Naive thymus-derived CD4-positive, alpha-beta T cell (primary cell): ENCODE data around the gene CGB7. TPM values are rescaled to one million over a fixed set of nuclear protein-coding genes. Genes with fewer than 3 reads are reported as not detected.
A peak's percentile ranks its signal among the peaks of the same experiment; 100 is the strongest.
"Not testable (repeated sequence)": the region's sequence is repeated elsewhere in the genome, so short reads cannot be mapped to it uniquely, and the experiment has no call there.

Experiments
- ATAC-seq: fragments of 150-1000 bp; cut with Tn5 transposase; 2 replicates; pipeline ENCODE4 v1.10.0; 2021; ENCODE audit warnings: mild to moderate bottlenecking, moderate library complexity
- CTCF ChIA-PET: fragments of 350-600 bp; sonication (Branson Sonifier 250); formaldehyde crosslinking; loops from one replicate; lab custom pipeline; 2021; ENCODE audit warnings: antibody characterized with exemption; lab: Charles Lee
- POLR2A ChIA-PET: fragments of 350-600 bp; sonication (Branson Sonifier 250); formaldehyde crosslinking; loops from one replicate; lab custom pipeline; 2021; ENCODE audit warnings: antibody characterized with exemption, inconsistent platforms; lab: Charles Lee
- DNase-seq, 9 donors: peaks; one replicate each; pipeline versions ENCODE4 v3.0.0 to v3.0.0-alpha.2; 2020 to 2022; ENCODE audit warnings: mixed read lengths in 1 of 9
- H3K27ac ChIP-seq: one replicate; pipeline ENCODE4 v1.7.0; 2013; ENCODE audit warnings: mild to moderate bottlenecking, low read depth, low read length, moderate library complexity
- H3K27me3 ChIP-seq, 2 donors: one replicate each; pipeline ENCODE4 v1.7.0; 2013; ENCODE audit warnings: low read length in 2 of 2, mild to moderate bottlenecking in 2 of 2, moderate library complexity in 2 of 2; ENCODE audit not compliant: control insufficient read depth in 2 of 2, insufficient read depth in 2 of 2
- H3K36me3 ChIP-seq, 3 experiments: 1 replicate in 2 of 3; 2 replicates in 1 of 3; pipeline ENCODE4 v1.7.0; 2013; ENCODE audit warnings: low read length in 3 of 3, mild to moderate bottlenecking in 3 of 3, moderate library complexity in 1 of 3; ENCODE audit not compliant: insufficient read depth in 3 of 3, control insufficient read depth in 2 of 3
- H3K4me1 ChIP-seq, 2 donors: one replicate each; pipeline ENCODE4 v1.7.0; 2013; ENCODE audit warnings: low read length in 2 of 2, mild to moderate bottlenecking in 2 of 2, moderate library complexity in 1 of 2; ENCODE audit not compliant: control insufficient read depth in 2 of 2, insufficient read depth in 2 of 2
- H3K4me3 ChIP-seq: 2 replicates; pipeline ENCODE4 v1.7.0; 2013; ENCODE audit warnings: mild to moderate bottlenecking, low read length
- H3K9me3 ChIP-seq, 3 experiments: 1 replicate in 2 of 3; 2 replicates in 1 of 3; pipeline ENCODE4 v1.7.0; 2013; ENCODE audit warnings: low read length in 3 of 3; ENCODE audit not compliant: control insufficient read depth in 2 of 3
- H3K27ac Mint-ChIP-seq, 9 donors: one replicate each; pipeline ENCODE4 v1.8.0; 2020 to 2022; ENCODE audit warnings: mixed read lengths in 9 of 9, mild to moderate bottlenecking in 8 of 9, moderate library complexity in 5 of 9, inconsistent platforms in 2 of 9
- H3K27me3 Mint-ChIP-seq, 5 donors: one replicate each; pipeline ENCODE4 v1.8.0; 2021 to 2022; ENCODE audit warnings: mixed read lengths in 5 of 5, mild to moderate bottlenecking in 1 of 5
- H3K36me3 Mint-ChIP-seq, 5 donors: one replicate each; pipeline ENCODE4 v1.8.0; 2020 to 2022; ENCODE audit warnings: mixed read lengths in 5 of 5, mild to moderate bottlenecking in 3 of 5, inconsistent platforms in 1 of 5
- H3K4me1 Mint-ChIP-seq, 7 donors: one replicate each; pipeline ENCODE4 v1.8.0; 2020 to 2022; ENCODE audit warnings: mixed read lengths in 7 of 7, mild to moderate bottlenecking in 3 of 7, inconsistent platforms in 1 of 7
- H3K4me3 Mint-ChIP-seq, 10 donors: one replicate each; pipeline ENCODE4 v1.8.0; 2020 to 2022; ENCODE audit warnings: mild to moderate bottlenecking in 10 of 10, mixed read lengths in 10 of 10, moderate library complexity in 6 of 10, inconsistent platforms in 2 of 10
- H3K9me3 Mint-ChIP-seq, 11 donors: one replicate each; pipeline ENCODE4 v1.8.0; 2020 to 2022; ENCODE audit warnings: mixed read lengths in 11 of 11, mild to moderate bottlenecking in 4 of 11, inconsistent platforms in 1 of 11, moderate library complexity in 1 of 11
- intact Hi-C, 2 donors: fragments of 100-400 bp; cut with micrococcal nuclease; formaldehyde crosslinking; loops; one replicate each; pipeline ENCODE4 v1.15.1; 2023
- polyA plus RNA-seq, 2 donors: library from polyadenylated mRNA; unstranded; fragments of 300-500 nt; fragmentation: Illumina TruSeq; gene quantifications; one replicate each; pipeline ENCODE4 v1.2.3, GENCODE V29; 2021
- total RNA-seq, 6 experiments: library from RNA in 5 of 6; stranded (reverse) in 5 of 6; gene quantifications; 1 replicate in 5 of 6; 2 replicates in 1 of 6; pipeline ENCODE4 v1.2.3 and lab custom pipeline; 2021 to 2026

CGB7 gene
- total and polyA plus RNA-seq, 7 experiments from 2014 or later: not detected

GRCh38 chr19:49061000-49061399 lies 3.5 kb upstream of the CGB7 start:
- Histone ChIP-seq H3K4me1 (peaks cover 11 to 14% of the 10 kb centered on the region in 2 donors), H3K4me3 (no peak overlapping the region), H3K27me3 (peaks cover 0 to 10% of the 10 kb centered on the region in 2 donors), H3K27ac (no peak overlapping the region), H3K36me3 (no peaks in the 10 kb centered on the region), H3K9me3 (no peaks in the 10 kb centered on the region)
- ChIA-PET CTCF (no interaction called here), POLR2A (no interaction called here)
- Mint-ChIP-seq H3K27ac (no peak overlapping the region), H3K4me1 (peaks cover 16 to 20% (median 17%) of the 10 kb centered on the region in 7 donors), H3K27me3 (peaks cover 31 to 80% (median 38%) of the 10 kb centered on the region in 5 donors), H3K36me3 (no peaks in the 10 kb centered on the region), H3K4me3 (peak overlapping the region in 2 of 10 donors; percentile 10 to 19), H3K9me3 (no peaks in the 10 kb centered on the region)
- intact Hi-C loops: no loop called here
- ATAC-seq: no peak
- no peak for DNase-seq

GRCh38 chr19:49059053-49059452 lies 1.5 kb upstream of the CGB7 start:
- ChIA-PET POLR2A (no interaction called here), CTCF (no interaction called here)
- Histone ChIP-seq H3K36me3 (no peaks in the 10 kb centered on the region), H3K4me3 (no peak overlapping the region), H3K4me1 (peaks cover 11 to 14% of the 10 kb centered on the region in 2 donors), H3K27ac (no peak overlapping the region), H3K9me3 (no peaks in the 10 kb centered on the region), H3K27me3 (peaks cover 0 to 10% of the 10 kb centered on the region in 2 donors)
- no peak overlapping the region for H3K27ac Mint-ChIP-seq
- no peaks in the 10 kb centered on the region for H3K36me3 Mint-ChIP-seq
- intact Hi-C loops: loop anchor here in 1 of 2 donors (10.0 kb wide), 1 partner anchor 64 kb away; the partner anchor contains the start of genes GYS1 and RUVBL2
- peaks cover 23 to 75% (median 30%) of the 10 kb centered on the region in 5 donors for H3K27me3 Mint-ChIP-seq
- H3K4me1 Mint-ChIP-seq: peaks cover 16 to 19% (median 17%) of the 10 kb centered on the region in 7 donors
- DNase-seq: no peak
- ATAC-seq: no peak
- H3K9me3 Mint-ChIP-seq: no peaks in the 10 kb centered on the region
- peak overlapping the region in 5 of 10 donors; percentile 3 to 99 (median 57) for H3K4me3 Mint-ChIP-seq

- H3K4me1 ChIP-seq: peaks cover 11 to 14% of the 10 kb centered on the region in 2 donors
- Mint-ChIP-seq H3K9me3 (peaks cover 0 to 1% (median 0%) of the 10 kb centered on the region in 11 donors), H3K27me3 (peaks cover 22 to 72% (median 30%) of the 10 kb centered on the region in 5 donors), H3K36me3 (no peaks in the 10 kb centered on the region), H3K4me3 (peak overlapping the region in 6 of 10 donors; percentile 35 to 99 (median 84)), H3K27ac (no peak overlapping the region), H3K4me1 (peaks cover 16 to 19% (median 17%) of the 10 kb centered on the region in 7 donors)
- ATAC-seq (no peak), DNase-seq (no peak)
- H3K9me3 ChIP-seq: no peaks in the 10 kb centered on the region
- H3K36me3 ChIP-seq: no peaks in the 10 kb centered on the region
- H3K27me3 ChIP-seq: peaks cover 0 to 10% of the 10 kb centered on the region in 2 donors
- intact Hi-C loops: loop anchor here in 1 of 2 donors (10.0 kb wide), 1 partner anchor 64 kb away; the partner anchor contains the start of genes GYS1 and RUVBL2
- no peak overlapping the region for H3K4me3 ChIP-seq
- POLR2A ChIA-PET: no interaction called here
- CTCF ChIA-PET: no interaction called here
- no peak overlapping the region for H3K27ac ChIP-seq
Measured at GRCh38 chr19:49058562-49058961, 1.0 kb upstream of the CGB7 start.

- DNase-seq: peak in 1 of 9 donors; percentile 19
- not testable (repeated sequence) for H3K27me3 ChIP-seq
Measured at GRCh38 chr19:49056902-49057596, 500 bp downstream of the CGB7 start.

GRCh38 chr19:49056101-49056901 lies 1.2 kb downstream of the CGB7 start:
- no peaks in the 10 kb centered on the region for H3K9me3 ChIP-seq
- H3K4me3 ChIP-seq: peak overlapping the region; percentile 62
- peak; percentile 86 for ATAC-seq
- peaks cover 0 to 1% (median 0%) of the 10 kb centered on the region in 11 donors for H3K9me3 Mint-ChIP-seq
- no peaks in the 10 kb centered on the region for H3K36me3 Mint-ChIP-seq
- peaks cover 16 to 59% (median 30%) of the 10 kb centered on the region in 5 donors for H3K27me3 Mint-ChIP-seq
- peaks cover 16 to 19% (median 17%) of the 10 kb centered on the region in 7 donors for H3K4me1 Mint-ChIP-seq
- peak overlapping the region; percentile 45 for H3K27ac ChIP-seq
- ChIA-PET POLR2A (no interaction called here), CTCF (interaction anchor here (0.6 to 1.1 kb wide), 2 partner anchors 27 to 56 kb away, joined by 3 read pairs; no protein-coding TSS in a partner anchor)
- H3K27ac Mint-ChIP-seq: peak overlapping the region in 2 of 9 donors; percentile 32 to 36
- H3K27me3 ChIP-seq: peaks cover 0 to 10% of the 10 kb centered on the region in 2 donors
- peak; percentile 33 to 75 (median 45) for DNase-seq
- H3K4me1 ChIP-seq: peaks cover 11 to 14% of the 10 kb centered on the region in 2 donors
- no peaks in the 10 kb centered on the region for H3K36me3 ChIP-seq
- intact Hi-C loops: loop anchor here in 1 of 2 donors (2.0 to 10.0 kb wide), 2 partner anchors 38 to 62 kb away; partner anchors contain the start of genes GYS1 and RUVBL2
- peak overlapping the region; percentile 67 to 99 (median 87) for H3K4me3 Mint-ChIP-seq

More at GRCh38 chr19:49056902-49057596, 500 bp downstream of the CGB7 start:
- peaks cover 11 to 14% of the 10 kb centered on the region in 2 donors for H3K4me1 ChIP-seq
- H3K9me3 Mint-ChIP-seq, ATAC-seq, H3K36me3 ChIP-seq, H3K36me3 Mint-ChIP-seq, H3K9me3 ChIP-seq, POLR2A ChIA-PET, H3K27ac ChIP-seq: not testable (repeated sequence)
- CTCF ChIA-PET: interaction anchor here (1.1 kb wide), 1 partner anchor 26 kb away, joined by 3 read pairs; no protein-coding TSS in a partner anchor
- Mint-ChIP-seq H3K4me3 (peak overlapping the region; percentile 67 to 99 (median 87)), H3K27me3 (peaks cover 16 to 63% (median 30%) of the 10 kb centered on the region in 5 donors), H3K4me1 (peaks cover 16 to 19% (median 17%) of the 10 kb centered on the region in 7 donors), H3K27ac (peak overlapping the region in 1 of 9 donors; percentile 32)
- intact Hi-C loops: loop anchor here in 1 of 2 donors (2.0 to 10.0 kb wide), 2 partner anchors 38 to 62 kb away; partner anchors contain the start of genes GYS1 and RUVBL2
- peak overlapping the region; percentile 62 for H3K4me3 ChIP-seq

- H3K27ac ChIP-seq, H3K9me3 Mint-ChIP-seq, POLR2A ChIA-PET, H3K4me1 ChIP-seq, H3K36me3 ChIP-seq, H3K4me1 Mint-ChIP-seq, H3K9me3 ChIP-seq, H3K27me3 Mint-ChIP-seq, H3K36me3 Mint-ChIP-seq, H3K4me3 Mint-ChIP-seq, H3K27me3 ChIP-seq, ATAC-seq, DNase-seq, CTCF ChIA-PET, H3K4me3 ChIP-seq: not testable (repeated sequence)
- intact Hi-C loops: loop anchor here in 1 of 2 donors (10.0 kb wide), 1 partner anchor 56 kb away; the partner anchor contains the start of genes GYS1 and RUVBL2
- H3K27ac Mint-ChIP-seq: peak overlapping the region in 1 of 9 donors; percentile 43
Measured at GRCh38 chr19:49050376-49051033, 7.0 kb downstream of the CGB7 start.
